ENCODE data around the gene TMEM18. TPM values are rescaled to one million over a fixed set of nuclear protein-coding genes. Genes with fewer than 3 reads are reported as not detected.

TMEM18 gene
- total RNA-seq, 1 donor = 19.4 TPM

DNA sequence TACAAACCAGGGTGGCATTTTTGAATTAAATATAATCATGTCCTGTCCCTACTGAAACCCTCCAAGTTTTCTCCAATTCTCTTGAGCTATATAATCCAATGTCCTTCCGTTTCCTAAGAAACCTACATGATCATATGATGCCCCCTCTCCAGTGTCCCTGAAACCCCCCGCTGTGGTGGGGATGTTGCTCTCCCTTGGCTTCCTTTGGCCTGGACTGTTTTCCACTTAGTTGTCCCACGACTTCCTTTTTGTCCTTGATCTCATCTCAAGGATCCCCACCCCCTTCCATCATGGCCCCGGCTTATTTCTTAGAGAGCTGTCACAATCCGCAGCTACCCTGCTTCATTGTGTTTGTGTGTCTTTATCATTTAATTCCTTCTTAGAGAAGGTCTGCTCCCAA lies 43.8 kb downstream of the TMEM18 start:
- no peak overlapping the region for H3K4me3 ChIP-seq (ENCODE audit: low read depth, low read length)
- DNase-seq (ENCODE audit: low read depth) = no peak
- TF ChIP-seq, protein P1, sequence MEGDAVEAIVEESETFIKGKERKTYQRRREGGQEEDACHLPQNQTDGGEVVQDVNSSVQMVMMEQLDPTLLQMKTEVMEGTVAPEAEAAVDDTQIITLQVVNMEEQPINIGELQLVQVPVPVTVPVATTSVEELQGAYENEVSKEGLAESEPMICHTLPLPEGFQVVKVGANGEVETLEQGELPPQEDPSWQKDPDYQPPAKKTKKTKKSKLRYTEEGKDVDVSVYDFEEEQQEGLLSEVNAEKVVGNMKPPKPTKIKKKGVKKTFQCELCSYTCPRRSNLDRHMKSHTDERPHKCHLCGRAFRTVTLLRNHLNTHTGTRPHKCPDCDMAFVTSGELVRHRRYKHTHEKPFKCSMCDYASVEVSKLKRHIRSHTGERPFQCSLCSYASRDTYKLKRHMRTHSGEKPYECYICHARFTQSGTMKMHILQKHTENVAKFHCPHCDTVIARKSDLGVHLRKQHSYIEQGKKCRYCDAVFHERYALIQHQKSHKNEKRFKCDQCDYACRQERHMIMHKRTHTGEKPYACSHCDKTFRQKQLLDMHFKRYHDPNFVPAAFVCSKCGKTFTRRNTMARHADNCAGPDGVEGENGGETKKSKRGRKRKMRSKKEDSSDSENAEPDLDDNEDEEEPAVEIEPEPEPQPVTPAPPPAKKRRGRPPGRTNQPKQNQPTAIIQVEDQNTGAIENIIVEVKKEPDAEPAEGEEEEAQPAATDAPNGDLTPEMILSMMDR (IDR thresholded peaks at IDR 0.05; ENCODE audit: insufficient read depth, low read depth, low read length) = no peak

DNA sequence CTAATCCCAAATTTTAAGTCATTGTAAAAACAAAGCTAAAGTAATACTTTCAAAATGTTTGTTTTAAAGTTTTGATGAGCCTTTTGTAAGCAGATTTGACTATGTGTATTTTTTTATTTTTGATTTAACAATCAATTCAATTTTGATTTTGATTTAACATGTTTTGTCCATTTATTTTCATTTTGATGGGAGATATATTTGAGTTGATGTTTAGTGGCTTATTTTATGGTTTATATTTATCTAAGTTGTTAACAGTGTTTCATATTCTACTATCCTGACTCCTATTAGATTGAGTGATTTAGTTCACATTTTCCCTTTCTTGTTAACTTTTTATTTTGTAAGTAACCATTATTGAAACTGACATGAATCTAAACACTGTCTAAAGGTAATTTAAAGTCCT lies 44.7 kb downstream of the TMEM18 start:
- no peak for DNase-seq (ENCODE audit: low read depth)
- TF ChIP-seq, protein P1 (IDR thresholded peaks at IDR 0.05; ENCODE audit: insufficient read depth, low read depth, low read length) = no peak
- H3K4me3 ChIP-seq (ENCODE audit: low read depth, low read length) = no peak overlapping the region

DNA sequence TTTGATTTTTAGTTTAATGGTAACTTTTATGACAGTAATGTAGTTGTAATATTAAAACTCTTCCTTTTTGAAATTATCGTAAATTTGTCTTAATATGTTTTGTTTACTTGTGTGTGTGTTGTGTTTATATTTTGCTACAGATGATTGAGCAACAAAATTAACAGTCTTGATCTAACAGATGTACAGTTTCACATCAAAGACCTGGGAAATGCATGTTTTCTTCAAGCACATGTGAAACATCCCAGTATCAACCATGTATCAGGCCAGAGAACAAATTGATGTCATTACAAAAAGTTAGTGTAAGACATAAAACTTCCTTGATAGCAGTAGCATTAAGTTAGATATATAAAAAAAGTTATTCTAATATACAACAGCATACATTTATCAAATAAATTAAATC lies 45.5 kb downstream of the TMEM18 start:
- no peak for DNase-seq (ENCODE audit: low read depth)
- TF ChIP-seq, protein P1 (IDR thresholded peaks at IDR 0.05; ENCODE audit: insufficient read depth, low read depth, low read length) = no peak

DNA sequence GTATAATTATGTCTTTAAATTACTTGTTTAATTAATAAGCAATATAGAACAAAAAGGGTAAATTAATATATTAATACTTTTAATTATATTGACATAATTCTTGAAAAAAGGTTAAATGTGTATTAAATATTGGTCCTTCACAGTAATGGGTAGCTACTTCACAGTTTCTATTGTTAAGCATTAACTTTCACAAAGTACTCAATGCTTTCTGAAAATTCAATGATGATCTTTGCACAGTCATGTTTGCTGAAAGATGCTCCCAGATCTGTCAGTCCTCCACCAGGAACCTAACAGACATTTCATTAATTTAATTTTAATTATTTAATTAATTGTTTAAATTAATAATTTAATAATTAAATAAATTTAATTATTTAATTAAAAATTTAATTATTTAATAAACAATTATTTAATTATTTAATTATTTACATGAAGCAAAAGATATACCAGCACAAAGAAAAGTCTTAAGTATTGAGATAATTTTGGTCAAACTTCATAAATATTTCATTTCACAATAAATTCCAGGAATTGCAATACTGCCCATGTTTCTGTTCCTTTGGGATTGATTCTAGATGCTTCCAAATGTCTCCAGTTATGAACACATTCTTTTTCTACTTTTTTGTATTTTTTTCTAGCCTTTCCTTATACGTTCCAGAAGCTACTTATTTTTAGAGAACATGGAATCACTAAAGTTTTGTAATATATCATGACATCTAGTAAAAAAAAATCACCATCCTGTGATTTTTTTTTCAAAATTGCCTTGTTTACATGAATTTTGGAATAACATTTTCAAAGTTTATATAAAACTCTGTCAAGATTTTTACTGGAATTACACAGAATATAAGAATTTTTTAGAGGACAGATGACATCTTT lies 46.5 kb downstream of the TMEM18 start:
- H3K4me3 ChIP-seq (ENCODE audit: low read depth, low read length) = no peak overlapping the region
- DNase-seq (ENCODE audit: low read depth) = no peak
- TF ChIP-seq, protein P1 (IDR thresholded peaks at IDR 0.05; ENCODE audit: insufficient read depth, low read depth, low read length) = no peak

More for the DNA sequence above, 45.5 kb downstream of the TMEM18 start:
- H3K4me3 ChIP-seq (ENCODE audit: low read depth, low read length) = no peak overlapping the region

DNA sequence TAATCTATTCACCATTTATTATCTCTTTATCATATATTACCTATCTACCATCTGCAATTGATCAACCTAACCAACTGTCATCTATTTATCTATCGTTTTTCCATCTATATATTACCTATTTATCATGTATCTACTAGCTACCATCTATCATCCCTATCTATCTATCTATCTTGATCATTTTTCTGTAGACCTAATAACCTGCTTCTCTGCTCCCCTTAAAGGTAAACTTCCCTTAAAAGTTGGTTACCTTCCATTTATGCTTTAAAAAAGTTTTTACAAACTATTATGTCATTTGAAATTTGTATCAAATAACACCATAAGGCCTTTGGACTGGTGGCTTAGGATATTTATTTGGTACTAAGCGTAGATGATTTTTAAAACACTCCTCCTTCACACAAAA lies 47.2 kb downstream of the TMEM18 start:
- H3K4me3 ChIP-seq (ENCODE audit: low read depth, low read length) = no peak overlapping the region
- DNase-seq (ENCODE audit: low read depth) = no peak
- TF ChIP-seq, protein P1 (IDR thresholded peaks at IDR 0.05; ENCODE audit: insufficient read depth, low read depth, low read length) = no peak

DNA sequence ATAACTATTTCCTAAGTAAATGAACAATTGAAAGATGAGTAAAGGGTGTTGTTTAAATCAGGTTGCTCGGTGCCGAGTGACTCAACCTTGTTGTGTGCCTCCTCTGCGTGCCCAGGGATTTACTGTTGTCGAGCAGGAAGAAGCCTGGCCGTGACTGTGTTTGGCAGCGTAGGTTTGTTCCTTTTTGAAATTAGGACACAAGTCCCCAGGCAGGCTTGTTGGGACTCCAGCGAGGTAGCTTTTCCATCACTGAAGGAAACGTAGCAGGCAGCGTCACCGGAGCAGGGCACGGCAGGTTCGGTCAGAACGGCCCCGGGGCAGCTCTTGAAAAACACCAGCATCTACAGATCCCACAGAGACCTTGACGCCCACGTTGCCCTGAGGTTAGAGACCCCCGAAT lies 48.6 kb downstream of the TMEM18 start:
- DNase-seq (ENCODE audit: low read depth) = no peak
- TF ChIP-seq, protein P1 (IDR thresholded peaks at IDR 0.05; ENCODE audit: insufficient read depth, low read depth, low read length) = no peak
- no peak overlapping the region for H3K4me3 ChIP-seq (ENCODE audit: low read depth, low read length)
